Heart left ventricle (tissue), 16 donors: Measurements from ENCODE around the gene HOXD8. TPM values are rescaled to one million over a fixed set of nuclear protein-coding genes. Genes with fewer than 3 reads are reported as not detected.

Source experiments
- ATAC-seq, 4 donors: fragments of 200-7000 bp; cut with Tn5 transposase; one replicate each; pipeline ENCODE4 v1.9.1; 2020 to 2022; ENCODE audit warnings: moderate library complexity in 4 of 4, mild to moderate bottlenecking in 3 of 4, moderate number of reproducible peaks in 1 of 4
- DNase-seq, 5 donors: peaks; one replicate each; pipeline ENCODE4 v3.0.0-alpha.2; 2020
- H3K27ac ChIP-seq, 12 donors: fragments of 200-600 bp; sonication (generic) in 4 of 12; one replicate each; pipeline versions ENCODE4 v1.5.0 to v1.8.0; 2016 to 2022; ENCODE audit warnings: mild to moderate bottlenecking in 2 of 12
- H3K27me3 ChIP-seq, 9 donors: fragments of 200-600 bp; sonication (generic) in 2 of 9; one replicate each; pipeline versions ENCODE4 v1.5.1 to v1.8.0; 2016 to 2022; ENCODE audit warnings: mild to moderate bottlenecking in 3 of 9
- H3K36me3 ChIP-seq, 9 donors: fragments of 200-600 bp; sonication (generic) in 2 of 9; one replicate each; pipeline versions ENCODE4 v1.5.0 to v1.8.0; 2018 to 2022; ENCODE audit warnings: mild to moderate bottlenecking in 2 of 9
- H3K4me1 ChIP-seq, 12 donors: fragments of 200-600 bp; sonication (generic) in 4 of 12; one replicate each; pipeline versions ENCODE4 v1.5.0 to v1.8.0; 2016 to 2022; ENCODE audit warnings: mild to moderate bottlenecking in 3 of 12
- H3K4me3 ChIP-seq, 12 donors: fragments of 200-600 bp; sonication (generic) in 4 of 12; one replicate each; pipeline versions ENCODE4 v1.5.0 to v1.8.0; 2017 to 2022; ENCODE audit warnings: mild to moderate bottlenecking in 9 of 12, moderate library complexity in 4 of 12
- H3K9me3 ChIP-seq, 12 donors: fragments of 200-600 bp; sonication (generic) in 4 of 12; one replicate each; pipeline versions ENCODE4 v1.5.0 to v1.8.0; 2016 to 2022; ENCODE audit warnings: mild to moderate bottlenecking in 1 of 12
- CTCF ChIP-seq, 12 donors: fragments of 200-600 bp; sonication (generic) in 4 of 12; IDR thresholded peaks; one replicate each; pipeline versions ENCODE4 v1.5.0 to v1.8.0; 2018 to 2022; ENCODE audit warnings: antibody characterized with exemption in 12 of 12, mild to moderate bottlenecking in 5 of 12
- POLR2A ChIP-seq, 2 donors: fragments of 450-650 bp; IDR thresholded peaks; one replicate each; pipeline ENCODE4 v1.6.1; 2017; ENCODE audit warnings: antibody characterized with exemption in 2 of 2, mild to moderate bottlenecking in 2 of 2, moderate library complexity in 2 of 2
- WGBS, 4 donors: extraction: QIAGEN DNeasy Blood & Tissue Kit in 2 of 4; methylation state at CpG; one replicate each; pipeline versions ENCODE4 v1.1.5 to v1.1.7; 2013 to 2018; 5-methylcytosine and 5-hydroxymethylcytosine counted together
- intact Hi-C, 10 donors: fragments of 100-400 bp; cut with DNase I; formaldehyde crosslinking; loops; one replicate each; pipeline versions ENCODE4 v1.11.1 to v1.14.2; 2022
- polyA plus RNA-seq, 2 donors: library from polyadenylated mRNA; stranded (reverse); fragments of 200-250 nt; gene quantifications; one replicate each; pipeline ENCODE4 v1.2.3, GENCODE V29; 2013
- total RNA-seq, 9 donors: library from RNA; depleted of rRNA in 2 of 9; stranded (reverse); fragments of >200 nt in 2 of 9; fragmentation: NEBNext Ultra II Directional in 3 of 9; extraction: Animal tissue kit (Norgen Biotek cat#: 25700) in 3 of 9; gene quantifications; one replicate each; pipeline versions ENCODE4 v1.1.0 to v1.2.4, GENCODE V29; 2016 to 2023
- donor health status: ischemic (EF 13 %, LVEDD 7.1; RV severe dilation, severe dysfunction).
- donor health status: healthy with polysubstance abuse.
- donor health status: DM: no; HTN: yes; CAD: no.
- donor health status: DM: no; HTN: no; CAD: no.
- donor health status: ischemic (EF 25% LVEDD 6.9; RV normal size, moderate dysfunction).
- donor health status: ischemic (EF 25% LVEDD 5.7; RV mildly dilated, moderate dysfunction).
- donor health status: healthy.
- donor health status: DM: yes; HTN: yes; CAD: no.
- donor health status: ischemic (EF 35%, LVEDD 5.7; RV mildly dilated, moderate dysfunction).
- donor health status: nonischemic (EF 11% LVEDD 7.7; RV severe dilation, severe dysfunction).
- donor health status: DM: yes; HTN: yes; CAD: no.
- donor health status: PGD.
- donor health status: ischemic (EF 29% LVEDD 5.4; RV normal size, mild dysfunction).
- donor health status: nonischemic (EF 23%, LVEDD 6.1; RV moderate dilation, normal function).

The HOXD8 gene
- total and polyA plus RNA-seq, 11 donors: 0.21 to 1.8 (median 0.53) TPM

DNA sequence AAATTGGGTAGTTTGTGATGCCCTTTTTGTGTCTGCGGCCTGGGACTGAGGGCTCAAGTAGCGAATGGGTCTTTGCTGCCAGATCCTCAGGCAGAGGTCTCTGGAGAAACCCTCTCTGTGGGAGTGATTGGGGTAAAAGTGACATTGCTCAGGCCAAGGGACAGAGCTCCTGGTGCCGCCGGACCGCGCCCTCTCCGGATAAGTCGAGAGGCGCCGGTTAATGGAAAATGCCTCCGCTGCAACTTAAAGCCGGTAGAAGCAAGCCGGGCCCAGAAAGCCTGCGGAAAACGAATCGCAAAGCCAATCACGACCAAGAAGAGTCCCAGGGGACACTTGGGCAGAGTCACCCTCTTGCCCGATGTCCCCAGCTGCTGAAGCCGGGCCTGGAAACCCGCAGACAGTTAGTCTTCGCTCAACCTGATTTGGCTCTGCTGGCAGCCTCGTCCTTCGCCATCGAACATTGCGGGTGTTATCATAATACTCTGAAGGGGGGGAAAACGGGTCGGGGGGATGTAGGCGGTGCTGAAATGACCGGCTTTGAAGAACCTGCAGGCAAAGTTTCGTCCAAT is 30.3 kb upstream of the HOXD8 start:
- no peak for TF ChIP-seq CTCF (IDR thresholded peaks at IDR 0.05)
- TF ChIP-seq POLR2A (IDR thresholded peaks at IDR 0.05): no peak
- 5 to 8% (median 6%) methylated on average over 19 to 30 of the region's 30 CpGs for WGBS, 4 donors
- peaks cover 91 to 100% (median 100%) of the 10 kb centered on the region in 9 donors for H3K27me3 ChIP-seq
- no peak overlapping the region for H3K4me3 ChIP-seq
- no peaks in the 10 kb centered on the region for H3K36me3 ChIP-seq
- peak overlapping the region in 1 of 12 donors; percentile 86 for H3K27ac ChIP-seq
- intact Hi-C loops: loop anchor here in 4 of 10 donors (5.0 to 10.0 kb wide), 3 partner anchors 844 to 897 kb away; no protein-coding TSS in a partner anchor
- no peaks in the 10 kb centered on the region for H3K9me3 ChIP-seq
- peak in 1 of 5 donors; percentile 15 for DNase-seq
- no peak for ATAC-seq
- H3K4me1 ChIP-seq: peaks cover 0 to 43% (median 16%) of the 10 kb centered on the region in 12 donors

DNA sequence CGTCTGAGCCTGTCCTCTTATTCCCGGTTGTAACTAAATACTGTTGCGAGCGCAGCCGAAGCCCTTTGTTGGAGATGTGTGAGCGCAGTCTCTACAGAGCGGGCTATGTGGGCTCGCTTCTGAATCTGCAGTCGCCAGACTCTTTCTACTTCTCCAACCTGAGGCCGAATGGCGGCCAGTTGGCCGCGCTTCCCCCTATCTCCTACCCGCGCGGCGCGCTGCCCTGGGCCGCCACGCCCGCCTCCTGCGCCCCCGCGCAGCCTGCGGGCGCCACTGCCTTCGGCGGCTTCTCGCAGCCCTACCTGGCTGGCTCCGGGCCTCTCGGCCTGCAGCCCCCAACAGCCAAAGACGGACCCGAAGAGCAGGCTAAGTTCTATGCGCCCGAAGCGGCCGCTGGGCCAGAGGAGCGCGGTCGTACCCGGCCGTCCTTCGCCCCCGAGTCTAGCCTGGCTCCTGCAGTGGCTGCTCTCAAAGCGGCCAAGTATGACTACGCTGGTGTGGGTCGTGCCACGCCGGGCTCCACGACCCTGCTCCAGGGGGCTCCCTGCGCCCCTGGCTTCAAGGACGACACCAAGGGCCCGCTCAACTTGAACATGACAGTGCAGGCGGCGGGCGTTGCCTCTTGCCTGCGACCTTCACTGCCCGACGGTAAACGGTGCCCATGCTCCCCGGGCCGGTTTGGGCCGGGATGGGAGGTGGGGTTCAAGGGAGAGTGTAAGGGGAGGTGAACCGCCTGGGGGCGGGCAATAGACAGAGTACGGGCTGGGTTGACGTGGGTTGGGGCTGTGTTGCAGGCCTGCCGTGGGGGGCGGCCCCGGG is 29.6 kb upstream of the HOXD8 start, which contains the start of gene HOXD12:
Gene HOXD12 (plus strand): TSS at position 68 of the 819 bp plus-strand sequence. CDS start 7 bp downstream, at position 75.
- Histone ChIP-seq H3K36me3 (no peaks in the 10 kb centered on the region), H3K4me1 (peaks cover 0 to 50% (median 18%) of the 10 kb centered on the region in 12 donors), H3K27ac (peak within 1 kb of the TSS in 1 of 12 donors; percentile 86), H3K9me3 (no peaks in the 10 kb centered on the region), H3K27me3 (peaks cover 91 to 100% (median 100%) of the 10 kb centered on the region in 9 donors), H3K4me3 (no peak within 1 kb of the TSS)
- DNase-seq (peak in 1 of 5 donors; percentile 12), ATAC-seq (no peak)
- TF ChIP-seq CTCF (IDR thresholded peaks at IDR 0.05) (no peak), POLR2A (IDR thresholded peaks at IDR 0.05) (no peak)
- intact Hi-C loops: loop anchor here in 4 of 10 donors (5.0 to 10.0 kb wide), 3 partner anchors 845 to 898 kb away; no protein-coding TSS in a partner anchor
- 3 to 4% (median 4%) methylated on average over 23 to 70 of the region's 70 CpGs for WGBS, 4 donors

- Histone ChIP-seq H3K27ac (peak overlapping the region in 1 of 12 donors; percentile 67), H3K4me3 (no peak overlapping the region), H3K36me3 (no peaks in the 10 kb centered on the region), H3K9me3 (no peaks in the 10 kb centered on the region), H3K4me1 (peaks cover 0 to 52% (median 18%) of the 10 kb centered on the region in 12 donors), H3K27me3 (peaks cover 91 to 100% (median 100%) of the 10 kb centered on the region in 9 donors)
- TF ChIP-seq POLR2A (IDR thresholded peaks at IDR 0.05) (no peak), CTCF (IDR thresholded peaks at IDR 0.05) (no peak)
- 6 to 15% (median 8%) methylated on average over 14 to 28 of the region's 28 CpGs for WGBS, 4 donors
- DNase-seq (peak in 1 of 5 donors; percentile 13), ATAC-seq (no peak)
- intact Hi-C loops: no loop called here
Measured at GRCh38 chr2:176100547-176101140, 28.9 kb upstream of the HOXD8 start.
